ENCODE results near the gene IRS2.

DNA sequence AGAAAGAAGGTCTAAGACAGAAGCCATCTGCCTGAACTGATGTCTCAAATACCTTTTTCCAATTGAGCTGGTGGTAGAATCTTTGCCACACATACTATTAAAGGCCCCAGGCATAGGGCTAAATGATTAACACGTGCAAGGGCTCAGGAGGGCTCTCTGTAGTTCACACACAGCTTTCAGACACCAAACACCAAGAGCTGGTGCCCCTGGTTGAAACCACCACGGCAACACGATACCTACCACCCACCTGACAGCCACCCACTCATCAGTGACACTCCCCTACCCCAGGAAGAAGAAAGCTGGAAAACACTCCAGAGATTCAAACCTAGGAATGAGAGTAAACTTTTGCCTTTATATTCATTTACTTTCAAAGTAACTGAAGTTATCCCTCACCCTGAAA, 26.8 kb downstream of the IRS2 start:
- TF ChIP-seq, protein P1, sequence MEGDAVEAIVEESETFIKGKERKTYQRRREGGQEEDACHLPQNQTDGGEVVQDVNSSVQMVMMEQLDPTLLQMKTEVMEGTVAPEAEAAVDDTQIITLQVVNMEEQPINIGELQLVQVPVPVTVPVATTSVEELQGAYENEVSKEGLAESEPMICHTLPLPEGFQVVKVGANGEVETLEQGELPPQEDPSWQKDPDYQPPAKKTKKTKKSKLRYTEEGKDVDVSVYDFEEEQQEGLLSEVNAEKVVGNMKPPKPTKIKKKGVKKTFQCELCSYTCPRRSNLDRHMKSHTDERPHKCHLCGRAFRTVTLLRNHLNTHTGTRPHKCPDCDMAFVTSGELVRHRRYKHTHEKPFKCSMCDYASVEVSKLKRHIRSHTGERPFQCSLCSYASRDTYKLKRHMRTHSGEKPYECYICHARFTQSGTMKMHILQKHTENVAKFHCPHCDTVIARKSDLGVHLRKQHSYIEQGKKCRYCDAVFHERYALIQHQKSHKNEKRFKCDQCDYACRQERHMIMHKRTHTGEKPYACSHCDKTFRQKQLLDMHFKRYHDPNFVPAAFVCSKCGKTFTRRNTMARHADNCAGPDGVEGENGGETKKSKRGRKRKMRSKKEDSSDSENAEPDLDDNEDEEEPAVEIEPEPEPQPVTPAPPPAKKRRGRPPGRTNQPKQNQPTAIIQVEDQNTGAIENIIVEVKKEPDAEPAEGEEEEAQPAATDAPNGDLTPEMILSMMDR (IDR thresholded peaks at IDR 0.05): no peak
- no peak for TF ChIP-seq POLR2A (IDR thresholded peaks at IDR 0.05)
